Measurements from ENCODE around the gene RAB15. TPM values are rescaled to one million over a fixed set of nuclear protein-coding genes. Genes with fewer than 3 reads are reported as not detected.

Gene RAB15
- total RNA-seq, 1 donor from 2014 or later, result 27.5 TPM

GRCh38 chr14:64990296-64990695 lies 18.2 kb upstream of the RAB15 start:
- no peaks in the 10 kb centered on the region for H3K36me3 Mint-ChIP-seq (ENCODE audit: unreplicated experiment)
- H3K27ac Mint-ChIP-seq (ENCODE audit: unreplicated experiment), result no peak overlapping the region
- TF ChIP-seq, protein P1, sequence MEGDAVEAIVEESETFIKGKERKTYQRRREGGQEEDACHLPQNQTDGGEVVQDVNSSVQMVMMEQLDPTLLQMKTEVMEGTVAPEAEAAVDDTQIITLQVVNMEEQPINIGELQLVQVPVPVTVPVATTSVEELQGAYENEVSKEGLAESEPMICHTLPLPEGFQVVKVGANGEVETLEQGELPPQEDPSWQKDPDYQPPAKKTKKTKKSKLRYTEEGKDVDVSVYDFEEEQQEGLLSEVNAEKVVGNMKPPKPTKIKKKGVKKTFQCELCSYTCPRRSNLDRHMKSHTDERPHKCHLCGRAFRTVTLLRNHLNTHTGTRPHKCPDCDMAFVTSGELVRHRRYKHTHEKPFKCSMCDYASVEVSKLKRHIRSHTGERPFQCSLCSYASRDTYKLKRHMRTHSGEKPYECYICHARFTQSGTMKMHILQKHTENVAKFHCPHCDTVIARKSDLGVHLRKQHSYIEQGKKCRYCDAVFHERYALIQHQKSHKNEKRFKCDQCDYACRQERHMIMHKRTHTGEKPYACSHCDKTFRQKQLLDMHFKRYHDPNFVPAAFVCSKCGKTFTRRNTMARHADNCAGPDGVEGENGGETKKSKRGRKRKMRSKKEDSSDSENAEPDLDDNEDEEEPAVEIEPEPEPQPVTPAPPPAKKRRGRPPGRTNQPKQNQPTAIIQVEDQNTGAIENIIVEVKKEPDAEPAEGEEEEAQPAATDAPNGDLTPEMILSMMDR (IDR thresholded peaks at IDR 0.05), result no peak
- H3K9me3 Mint-ChIP-seq (ENCODE audit: unreplicated experiment), result no peaks in the 10 kb centered on the region
- no peak overlapping the region for H3K4me3 Mint-ChIP-seq (ENCODE audit: unreplicated experiment)
- no peak for DNase-seq (ENCODE audit: extremely low spot score, unreplicated experiment)
- H3K27me3 Mint-ChIP-seq (ENCODE audit: unreplicated experiment), result peaks cover 5% of the 10 kb centered on the region
- peaks cover 21% of the 10 kb centered on the region for H3K4me1 Mint-ChIP-seq (ENCODE audit: unreplicated experiment)

DNA sequence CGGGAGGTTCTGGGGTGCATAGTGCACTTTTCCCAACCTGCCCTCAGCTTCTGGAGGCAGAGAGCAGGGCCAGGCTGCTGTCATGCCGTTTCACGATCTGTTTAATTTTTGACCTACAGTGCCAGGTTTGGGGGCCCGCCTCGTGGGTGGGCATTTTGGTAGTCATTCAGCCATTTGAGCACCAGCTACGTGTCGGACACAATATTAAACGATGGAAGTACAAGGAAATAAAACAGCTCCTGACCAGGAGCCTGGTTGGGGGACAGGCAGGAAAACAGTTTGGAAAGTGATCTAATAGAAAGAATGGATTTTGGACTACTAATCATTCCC lies 15.3 kb upstream of the RAB15 start:
- peak overlapping the region; percentile 99 for H3K4me3 Mint-ChIP-seq (ENCODE audit: unreplicated experiment)
- TF ChIP-seq, protein P1 (IDR thresholded peaks at IDR 0.05), result no peak
- peaks cover 15% of the 10 kb centered on the region for H3K27me3 Mint-ChIP-seq (ENCODE audit: unreplicated experiment)
- no peak for DNase-seq (ENCODE audit: extremely low spot score, unreplicated experiment)
- no peaks in the 10 kb centered on the region for H3K9me3 Mint-ChIP-seq (ENCODE audit: unreplicated experiment)
- peaks cover 29% of the 10 kb centered on the region for H3K4me1 Mint-ChIP-seq (ENCODE audit: unreplicated experiment)
- H3K27ac Mint-ChIP-seq (ENCODE audit: unreplicated experiment), result peak overlapping the region; percentile 100
- no peaks in the 10 kb centered on the region for H3K36me3 Mint-ChIP-seq (ENCODE audit: unreplicated experiment)

GRCh38 chr14:64986648-64987437 lies 14.7 kb upstream of the RAB15 start, which contains the start of gene FNTB:
Gene FNTB (plus strand): TSS chr14:64986895. CDS start chr14:64986954, 59 bp downstream.
- peak within 1 kb of the TSS; percentile 100 for H3K27ac Mint-ChIP-seq (ENCODE audit: unreplicated experiment)
- TF ChIP-seq, protein P1 (IDR thresholded peaks at IDR 0.05), result peak; percentile 86
- no peaks in the 10 kb centered on the region for H3K36me3 Mint-ChIP-seq (ENCODE audit: unreplicated experiment)
- DNase-seq (ENCODE audit: extremely low spot score, unreplicated experiment), result peak; percentile 97
- peaks cover 29% of the 10 kb centered on the region for H3K4me1 Mint-ChIP-seq (ENCODE audit: unreplicated experiment)
- peaks cover 18% of the 10 kb centered on the region for H3K27me3 Mint-ChIP-seq (ENCODE audit: unreplicated experiment)
- peak within 1 kb of the TSS; percentile 99 for H3K4me3 Mint-ChIP-seq (ENCODE audit: unreplicated experiment)
- no peaks in the 10 kb centered on the region for H3K9me3 Mint-ChIP-seq (ENCODE audit: unreplicated experiment)

DNA sequence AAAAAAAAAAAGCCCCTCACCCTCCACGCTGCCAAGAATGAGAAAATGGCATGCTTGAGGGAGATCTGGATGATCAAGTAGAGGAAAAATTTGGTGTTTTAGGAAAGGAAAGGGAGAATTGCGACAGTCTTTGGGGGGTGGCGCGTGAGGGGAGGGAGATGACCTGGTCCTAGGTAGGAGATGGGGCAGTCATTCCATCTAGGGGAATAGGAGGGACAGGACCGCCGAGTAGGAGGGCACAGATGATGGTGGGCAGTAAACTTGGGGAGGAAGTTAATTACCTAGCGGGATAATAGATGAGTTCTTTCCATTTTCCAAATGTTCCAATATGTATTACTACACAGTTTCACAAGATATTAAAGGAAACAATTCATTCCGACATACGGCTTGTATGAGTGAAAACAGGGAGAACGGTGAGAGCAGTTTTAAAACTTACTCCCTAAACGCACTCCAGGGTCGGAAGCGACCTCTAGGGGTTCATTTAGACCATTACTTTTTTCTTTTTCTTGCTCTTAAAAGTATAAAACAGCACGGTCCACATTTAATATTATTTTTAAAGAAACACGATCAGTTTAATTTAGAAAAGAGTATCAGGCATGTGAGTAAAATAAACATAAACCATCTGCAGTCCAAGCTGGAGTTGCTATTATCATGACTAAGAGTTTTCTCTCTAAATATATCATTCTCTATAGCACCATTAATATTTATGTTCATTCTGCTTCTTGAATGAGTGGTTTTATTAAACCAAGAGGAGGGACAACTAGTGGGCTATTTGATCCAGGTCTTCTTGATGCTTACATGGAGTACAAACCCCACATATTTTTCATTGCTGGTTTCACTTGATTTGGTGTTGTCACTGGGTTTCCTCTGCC lies 11.5 kb upstream of the RAB15 start:
- Mint-ChIP-seq H3K9me3 (ENCODE audit: unreplicated experiment) (no peaks in the 10 kb centered on the region), H3K4me3 (ENCODE audit: unreplicated experiment) (peak overlapping the region; percentile 67), H3K36me3 (ENCODE audit: unreplicated experiment) (no peaks in the 10 kb centered on the region), H3K4me1 (ENCODE audit: unreplicated experiment) (peaks cover 25% of the 10 kb centered on the region), H3K27ac (ENCODE audit: unreplicated experiment) (peak overlapping the region; percentile 56), H3K27me3 (ENCODE audit: unreplicated experiment) (peaks cover 18% of the 10 kb centered on the region)
- TF ChIP-seq, protein P1 (IDR thresholded peaks at IDR 0.05), result peak; percentile 79
- DNase-seq (ENCODE audit: extremely low spot score, unreplicated experiment), result peak; percentile 46
